GM23338 (cell line): ENCODE measurements around the gene MYO16.

Source experiments
- POLR2AphosphoS5 ChIP-seq: IDR thresholded peaks from 2 replicates; pipeline ENCODE4 v1.6.1; 2016; ENCODE audit warnings: antibody characterized with exemption, low read depth
- ZNF331 ChIP-seq: fragments of 250-450 bp; sonication (Bioruptor Pico); IDR thresholded peaks from 2 replicates; pipeline ENCODE4 v1.5.0; 2020; ENCODE audit warnings: low read depth, mild to moderate bottlenecking, moderate library complexity

DNA sequence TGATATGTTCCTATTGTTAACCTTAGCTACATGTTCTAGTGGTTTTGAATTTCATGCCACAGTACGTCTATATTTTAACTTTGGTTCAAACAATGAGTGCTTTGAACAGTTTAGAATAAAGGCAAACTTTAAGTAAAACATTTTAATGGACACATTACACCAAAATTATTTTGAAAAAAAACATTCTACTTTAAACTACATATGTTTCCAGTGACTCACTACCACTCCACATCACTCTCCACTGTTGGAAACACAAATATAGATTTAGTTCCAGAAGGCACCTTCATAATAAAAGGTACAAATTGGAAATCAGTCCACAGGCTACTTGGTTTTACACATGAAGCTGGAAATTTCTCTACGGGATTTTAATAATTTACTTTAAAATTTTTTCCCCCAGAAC, 373.5 kb downstream of the MYO16 start:
- TF ChIP-seq POLR2AphosphoS5, result no peak
- TF ChIP-seq ZNF331 (CRISPR knock-in tag), result no peak
